MCF 10A (cell line): ENCODE measurements around the gene ANKLE2. TPM values are rescaled to one million over a fixed set of nuclear protein-coding genes. Genes with fewer than 3 reads are reported as not detected.

Source experiments
- BruUV-seq: library from RNA; stranded (reverse); fragments of 400-500 nt; replicated peaks from 2 replicates; lab custom pipeline; 2021; lab: Mats Ljungman, UMichigan
- CTCF ChIA-PET: fragments of 300-600 bp; sonication (Branson Sonifier 250); formaldehyde crosslinking; extraction: SDS; loops from one replicate; lab custom pipeline; 2021; ENCODE audit warnings: antibody characterized with exemption, inconsistent platforms; lab: Yijun Ruan, JAX
- POLR2A ChIA-PET: fragments of 300-600, 350-650 bp; sonication (Branson Sonifier 250); formaldehyde crosslinking; extraction: SDS; loops from one replicate; lab custom pipeline; 2020; ENCODE audit warnings: antibody characterized with exemption, inconsistent platforms; lab: Yijun Ruan, JAX
- DNase-seq: peaks from one replicate; pipeline ENCODE4 v3.0.0-alpha.2; 2018; ENCODE audit not compliant: unreplicated experiment
- H3K27ac Mint-ChIP-seq: one replicate; pipeline ENCODE4 v1.8.0; 2022; ENCODE audit warnings: mild to moderate bottlenecking, low read depth, mixed read lengths; ENCODE audit not compliant: unreplicated experiment
- H3K27me3 Mint-ChIP-seq: one replicate; pipeline ENCODE4 v1.8.0; 2022; ENCODE audit warnings: mixed read lengths; ENCODE audit not compliant: insufficient read depth, unreplicated experiment
- H3K36me3 Mint-ChIP-seq: one replicate; pipeline ENCODE4 v1.8.0; 2022; ENCODE audit warnings: mild to moderate bottlenecking, moderate library complexity, mixed read lengths; ENCODE audit not compliant: insufficient read depth, unreplicated experiment
- H3K4me1 Mint-ChIP-seq: one replicate; pipeline ENCODE4 v1.8.0; 2022; ENCODE audit warnings: mixed read lengths; ENCODE audit not compliant: insufficient read depth, unreplicated experiment
- H3K4me3 Mint-ChIP-seq: one replicate; pipeline ENCODE4 v1.8.0; 2022; ENCODE audit warnings: mild to moderate bottlenecking, moderate library complexity, mixed read lengths; ENCODE audit not compliant: unreplicated experiment
- H3K9me3 Mint-ChIP-seq: one replicate; pipeline ENCODE4 v1.8.0; 2022; ENCODE audit warnings: mixed read lengths; ENCODE audit not compliant: unreplicated experiment
- CTCF ChIP-seq: fragments of 200-600 bp; IDR thresholded peaks from one replicate; pipeline ENCODE4 v1.8.0; 2022; ENCODE audit warnings: antibody characterized with exemption, mild to moderate bottlenecking; ENCODE audit not compliant: unreplicated experiment
- intact Hi-C: fragments of 100-400 bp; cut with micrococcal nuclease; formaldehyde crosslinking; loops from 2 replicates; pipeline ENCODE4 v1.14.1; 2022
- total RNA-seq: library from RNA; stranded (reverse); gene quantifications from 2 replicates; pipeline ENCODE4 v1.2.3, GENCODE V29; 2022

Gene ANKLE2
- total RNA-seq, 1 experiment from 2014 or later = 142 TPM

- no TSS peak for BruUV-seq
- Mint-ChIP-seq H3K27ac (no peak overlapping the region), H3K9me3 (no peaks in the 10 kb centered on the region), H3K4me1 (no peaks in the 10 kb centered on the region), H3K36me3 (peaks cover 99% of the 10 kb centered on the region), H3K27me3 (no peaks in the 10 kb centered on the region), H3K4me3 (no peak overlapping the region)
- POLR2A ChIA-PET = interaction anchor here (3.0 kb wide), 1 partner anchor 11 kb away, joined by 10 read pairs; no protein-coding TSS in a partner anchor
- CTCF ChIA-PET = no interaction called here
- intact Hi-C loops = no loop called here
- TF ChIP-seq CTCF = no peak
- no peak for DNase-seq
Observed at GRCh38 chr12:132739600-132740312, 21.9 kb downstream of the ANKLE2 start.

GRCh38 chr12:132736913-132737312 is 24.7 kb downstream of the ANKLE2 start:
- no peak for TF ChIP-seq CTCF
- CTCF ChIA-PET = interaction anchor here (0.7 kb wide), 1 partner anchor 9 kb away, joined by 3 read pairs; no protein-coding TSS in a partner anchor
- POLR2A ChIA-PET = no interaction called here
- no TSS peak for BruUV-seq
- Mint-ChIP-seq H3K9me3 (no peaks in the 10 kb centered on the region), H3K27ac (no peak overlapping the region), H3K27me3 (no peaks in the 10 kb centered on the region), H3K4me1 (no peaks in the 10 kb centered on the region), H3K4me3 (no peak overlapping the region), H3K36me3 (peaks cover 97% of the 10 kb centered on the region)
- DNase-seq = no peak
- intact Hi-C loops = no loop called here

GRCh38 chr12:132736378-132736777 is 25.3 kb downstream of the ANKLE2 start:
- Mint-ChIP-seq H3K36me3 (peaks cover 97% of the 10 kb centered on the region), H3K9me3 (no peaks in the 10 kb centered on the region), H3K4me1 (no peaks in the 10 kb centered on the region), H3K27ac (no peak overlapping the region), H3K4me3 (no peak overlapping the region), H3K27me3 (no peaks in the 10 kb centered on the region)
- no peak for TF ChIP-seq CTCF
- POLR2A ChIA-PET = no interaction called here
- no peak for DNase-seq
- BruUV-seq = no TSS peak
- intact Hi-C loops = no loop called here
- CTCF ChIA-PET = interaction anchor here (0.7 kb wide), 1 partner anchor 9 kb away, joined by 3 read pairs; no protein-coding TSS in a partner anchor

- Mint-ChIP-seq H3K36me3 (peaks cover 97% of the 10 kb centered on the region), H3K4me1 (no peaks in the 10 kb centered on the region), H3K9me3 (no peaks in the 10 kb centered on the region), H3K27me3 (no peaks in the 10 kb centered on the region), H3K27ac (no peak overlapping the region), H3K4me3 (no peak overlapping the region)
- DNase-seq = no peak
- intact Hi-C loops = no loop called here
- BruUV-seq = no TSS peak
- ChIA-PET POLR2A (interaction anchor here (0.6 to 0.7 kb wide), 3 partner anchors 15 to 306 kb away, joined by 3 to 5 read pairs (median 4); no protein-coding TSS in a partner anchor), CTCF (interaction anchor here (0.7 kb wide), 1 partner anchor 379 kb away, joined by 3 read pairs; no protein-coding TSS in a partner anchor)
- TF ChIP-seq CTCF = no peak
Observed at GRCh38 chr12:132735496-132735895, 26.1 kb downstream of the ANKLE2 start.
